ENCODE data around the gene SIAE. TPM values are rescaled to one million over a fixed set of nuclear protein-coding genes. Genes with fewer than 3 reads are reported as not detected.

SIAE gene
- total and polyA plus RNA-seq, 4 donors, result 6.4 to 33.9 (median 11.3) TPM

- Histone ChIP-seq H3K4me1 (ENCODE audit: control insufficient read depth in 4 of 4, insufficient read depth in 4 of 4, low read length in 3 of 4) (peaks cover 0 to 11% (median 8%) of the 10 kb centered on the region in 4 donors), H3K4me3 (ENCODE audit: low read depth in 1 of 3, low read length in 3 of 3) (peak overlapping the region in 2 of 3 donors; percentile 14 to 21), H3K27ac (ENCODE audit: low read depth in 1 of 2, low read length in 2 of 2) (peak overlapping the region in 1 of 2 donors; percentile 46), H3K36me3 (ENCODE audit: control insufficient read depth in 4 of 4, insufficient read depth in 3 of 4, low read depth in 1 of 4, low read length in 3 of 4) (no peaks in the 10 kb centered on the region), H3K27me3 (ENCODE audit: control insufficient read depth in 4 of 4, insufficient read depth in 4 of 4, low read length in 3 of 4) (peaks cover 0 to 13% (median 2%) of the 10 kb centered on the region in 4 donors), H3K9me3 (ENCODE audit: control insufficient read depth in 4 of 4, low read length in 3 of 4) (no peaks in the 10 kb centered on the region), H3K9ac (ENCODE audit: low read depth in 1 of 2, low read length in 2 of 2) (no peak overlapping the region)
- WGBS, result 2% methylated on average over 45 of the region's 45 CpGs
- TF ChIP-seq FOXA1 (IDR thresholded peaks at IDR 0.05), result no peak
- TF ChIP-seq CTCF (IDR thresholded peaks at IDR 0.05; ENCODE audit: low read depth, low read length, missing input control), result no peak
- TF ChIP-seq GABPA (IDR thresholded peaks at IDR 0.05 in 1 of 2, conservative IDR thresholded peaks at IDR 0.05 in 1 of 2), result no peak
- TF ChIP-seq, protein P1, sequence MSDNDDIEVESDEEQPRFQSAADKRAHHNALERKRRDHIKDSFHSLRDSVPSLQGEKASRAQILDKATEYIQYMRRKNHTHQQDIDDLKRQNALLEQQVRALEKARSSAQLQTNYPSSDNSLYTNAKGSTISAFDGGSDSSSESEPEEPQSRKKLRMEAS (IDR thresholded peaks at IDR 0.05), result no peak
- TF ChIP-seq JUND (IDR thresholded peaks at IDR 0.05), result no peak
- no peak for TF ChIP-seq RAD21 (IDR thresholded peaks at IDR 0.05)
- no peak for TF ChIP-seq TAF1 (conservative IDR thresholded peaks at IDR 0.05)
- no peak for TF ChIP-seq ZBTB33 (IDR thresholded peaks at IDR 0.05)
- TF ChIP-seq SP1 (IDR thresholded peaks at IDR 0.05), result no peak
- TF ChIP-seq, protein P2, sequence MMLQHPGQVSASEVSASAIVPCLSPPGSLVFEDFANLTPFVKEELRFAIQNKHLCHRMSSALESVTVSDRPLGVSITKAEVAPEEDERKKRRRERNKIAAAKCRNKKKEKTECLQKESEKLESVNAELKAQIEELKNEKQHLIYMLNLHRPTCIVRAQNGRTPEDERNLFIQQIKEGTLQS (IDR thresholded peaks at IDR 0.05), result no peak
- TF ChIP-seq, protein P3, sequence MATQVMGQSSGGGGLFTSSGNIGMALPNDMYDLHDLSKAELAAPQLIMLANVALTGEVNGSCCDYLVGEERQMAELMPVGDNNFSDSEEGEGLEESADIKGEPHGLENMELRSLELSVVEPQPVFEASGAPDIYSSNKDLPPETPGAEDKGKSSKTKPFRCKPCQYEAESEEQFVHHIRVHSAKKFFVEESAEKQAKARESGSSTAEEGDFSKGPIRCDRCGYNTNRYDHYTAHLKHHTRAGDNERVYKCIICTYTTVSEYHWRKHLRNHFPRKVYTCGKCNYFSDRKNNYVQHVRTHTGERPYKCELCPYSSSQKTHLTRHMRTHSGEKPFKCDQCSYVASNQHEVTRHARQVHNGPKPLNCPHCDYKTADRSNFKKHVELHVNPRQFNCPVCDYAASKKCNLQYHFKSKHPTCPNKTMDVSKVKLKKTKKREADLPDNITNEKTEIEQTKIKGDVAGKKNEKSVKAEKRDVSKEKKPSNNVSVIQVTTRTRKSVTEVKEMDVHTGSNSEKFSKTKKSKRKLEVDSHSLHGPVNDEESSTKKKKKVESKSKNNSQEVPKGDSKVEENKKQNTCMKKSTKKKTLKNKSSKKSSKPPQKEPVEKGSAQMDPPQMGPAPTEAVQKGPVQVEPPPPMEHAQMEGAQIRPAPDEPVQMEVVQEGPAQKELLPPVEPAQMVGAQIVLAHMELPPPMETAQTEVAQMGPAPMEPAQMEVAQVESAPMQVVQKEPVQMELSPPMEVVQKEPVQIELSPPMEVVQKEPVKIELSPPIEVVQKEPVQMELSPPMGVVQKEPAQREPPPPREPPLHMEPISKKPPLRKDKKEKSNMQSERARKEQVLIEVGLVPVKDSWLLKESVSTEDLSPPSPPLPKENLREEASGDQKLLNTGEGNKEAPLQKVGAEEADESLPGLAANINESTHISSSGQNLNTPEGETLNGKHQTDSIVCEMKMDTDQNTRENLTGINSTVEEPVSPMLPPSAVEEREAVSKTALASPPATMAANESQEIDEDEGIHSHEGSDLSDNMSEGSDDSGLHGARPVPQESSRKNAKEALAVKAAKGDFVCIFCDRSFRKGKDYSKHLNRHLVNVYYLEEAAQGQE (IDR thresholded peaks at IDR 0.05), result no peak
- TF ChIP-seq HNF4G (IDR thresholded peaks at IDR 0.05), result no peak
- no peak for TF ChIP-seq YY1 (IDR thresholded peaks at IDR 0.05)
- no peak for TF ChIP-seq RXRA (IDR thresholded peaks at IDR 0.05)
- no peak for TF ChIP-seq HNF4A (conservative IDR thresholded peaks at IDR 0.05)
- TF ChIP-seq EGR1 (IDR thresholded peaks at IDR 0.05; ENCODE audit: low read depth in 2 of 2), result no peak
- TF ChIP-seq FOXA2 (IDR thresholded peaks at IDR 0.05), result no peak
- no peak for TF ChIP-seq NR2F2 (IDR thresholded peaks at IDR 0.05)
- DNase-seq (ENCODE audit: low spot score), result no peak
Observed at GRCh38 chr11:124717786-124718651, 44.5 kb upstream of the SIAE start.
